Neural cell (in vitro differentiated cells): ENCODE data around the gene SPATA2. TPM values are rescaled to one million over a fixed set of nuclear protein-coding genes. Genes with fewer than 3 reads are reported as not detected.

Experiments
- H2AFZ ChIP-seq: fragments of 200-600, 300-800 bp; sonication (generic), shearing (Covaris generic); 2 replicates; pipeline ENCODE4 v1.6.0; 2014; ENCODE audit warnings: low read depth, mild to moderate bottlenecking, antibody characterized with exemption, low read length, moderate library complexity
- H3F3A ChIP-seq: fragments of 200-600 bp; shearing (Covaris generic); 2 replicates; pipeline ENCODE4 v1.6.1; 2016; ENCODE audit warnings: mild to moderate bottlenecking, moderate library complexity, mixed read lengths, antibody characterized with exemption, low read length; ENCODE audit not compliant: insufficient read depth, poor library complexity, severe bottlenecking
- H3K27ac ChIP-seq: fragments of 200-600, 300-800 bp; sonication (generic), shearing (Covaris generic); 2 replicates; pipeline ENCODE4 v1.5.1; 2014; ENCODE audit warnings: mild to moderate bottlenecking, low read length, moderate library complexity
- H3K27me3 ChIP-seq: fragments of 300-800, 200-600 bp; sonication (generic), shearing (Covaris generic); 2 replicates; pipeline ENCODE4 v1.6.0; 2014; ENCODE audit warnings: mild to moderate bottlenecking, low read depth, low read length, moderate library complexity; ENCODE audit not compliant: insufficient read depth
- H3K36me3 ChIP-seq: fragments of 300-800, 200-600 bp; sonication (generic), shearing (Covaris generic); 2 replicates; pipeline ENCODE4 v1.5.1; 2014; ENCODE audit warnings: mild to moderate bottlenecking, antibody characterized with exemption, low read length, moderate library complexity; ENCODE audit not compliant: insufficient read depth
- H3K4me2 ChIP-seq: fragments of 300-800, 200-600 bp; sonication (generic), shearing (Covaris generic); 2 replicates; pipeline ENCODE4 v1.6.0; 2014; ENCODE audit warnings: mild to moderate bottlenecking, low read length
- H3K4me3 ChIP-seq: fragments of 300-800, 200-600 bp; sonication (generic), shearing (Covaris generic); 2 replicates; pipeline ENCODE4 v1.5.1; 2014; ENCODE audit warnings: mild to moderate bottlenecking, low read length, moderate library complexity
- H3K79me2 ChIP-seq: fragments of 200-600 bp; shearing (Covaris generic); replicated peaks from 2 replicates; pipeline ENCODE4 v1.6.0; 2014; ENCODE audit warnings: mild to moderate bottlenecking, low read length, moderate library complexity; ENCODE audit not compliant: insufficient read depth
- H3K9ac ChIP-seq: fragments of 300-800, 200-600 bp; sonication (generic), shearing (Covaris generic); 2 replicates; pipeline ENCODE4 v1.6.1; 2016; ENCODE audit warnings: mild to moderate bottlenecking, low read length, mixed read lengths
- H3K9me2 ChIP-seq: fragments of 200-600 bp; shearing (Covaris generic); 2 replicates; pipeline ENCODE4 v1.6.1; 2016; ENCODE audit warnings: mild to moderate bottlenecking, low read length, mixed read lengths; ENCODE audit not compliant: insufficient read depth
- H3K9me3 ChIP-seq: fragments of 200-600, 300-800 bp; sonication (generic), shearing (Covaris generic); 2 replicates; pipeline ENCODE4 v1.6.1; 2016; ENCODE audit warnings: mild to moderate bottlenecking, mixed run types, low read length, moderate library complexity, mixed read lengths
- H4K20me1 ChIP-seq: fragments of 200-600 bp; shearing (Covaris generic); 2 replicates; pipeline ENCODE4 v1.6.1; 2016; ENCODE audit warnings: mild to moderate bottlenecking, mixed run types; ENCODE audit not compliant: insufficient read depth
- EP300 ChIP-seq: fragments of 450-650 bp; conservative IDR thresholded peaks from 2 replicates; pipeline ENCODE4 v1.6.1; 2014; ENCODE audit warnings: antibody characterized with exemption, mild to moderate bottlenecking, moderate library complexity; ENCODE audit not compliant: poor library complexity, severe bottlenecking
- EZH2 ChIP-seq: fragments of 200-600, 300-800 bp; shearing (Covaris generic), sonication (generic); IDR thresholded peaks from 2 replicates; pipeline ENCODE4 v1.6.1; 2014; ENCODE audit warnings: antibody characterized with exemption, low read length, borderline replicate concordance, mild to moderate bottlenecking; ENCODE audit not compliant: insufficient read depth, poor library complexity, severe bottlenecking
- MXI1 ChIP-seq: fragments of 450-650 bp; conservative IDR thresholded peaks from 2 replicates; pipeline ENCODE4 v1.6.1; 2014; ENCODE audit warnings: antibody characterized with exemption, mild to moderate bottlenecking; ENCODE audit not compliant: poor library complexity, severe bottlenecking
- POLR2AphosphoS5 ChIP-seq: IDR thresholded peaks from 2 replicates; pipeline ENCODE4 v1.6.1; 2012
- RAD21 ChIP-seq: fragments of 450-650 bp; conservative IDR thresholded peaks from 2 replicates; pipeline ENCODE4 v1.6.1; 2014; ENCODE audit warnings: antibody characterized with exemption, mild to moderate bottlenecking, moderate library complexity
- SMC3 ChIP-seq: fragments of 450-650 bp; conservative IDR thresholded peaks from 2 replicates; pipeline ENCODE4 v1.6.1; 2014; ENCODE audit warnings: antibody characterized with exemption, mild to moderate bottlenecking, moderate library complexity; ENCODE audit not compliant: poor library complexity
- TAF1 ChIP-seq: IDR thresholded peaks from 2 replicates; pipeline ENCODE4 v1.6.1; 2012; ENCODE audit warnings: low read depth
- polyA plus RNA-seq: library from polyadenylated mRNA; depleted of rRNA; stranded (reverse); fragments of >200 nt; gene quantifications from 2 replicates; pipeline ENCODE4 v1.2.3, GENCODE V29; 2014
- TF ChIP-seq, protein P1 (sequence below): fragments of 450-650 bp; IDR thresholded peaks from 2 replicates; pipeline ENCODE4 v1.5.1; 2014; ENCODE audit warnings: antibody characterized with exemption, mild to moderate bottlenecking, moderate library complexity; ENCODE audit not compliant: poor library complexity, severe bottlenecking
- TF ChIP-seq, protein P2 (sequence below): IDR thresholded peaks from 2 replicates; pipeline ENCODE4 v1.6.1; 2012; ENCODE audit warnings: borderline replicate concordance

Gene SPATA2
- polyA plus RNA-seq, 1 donor from 2014 or later = 1.7 TPM

DNA sequence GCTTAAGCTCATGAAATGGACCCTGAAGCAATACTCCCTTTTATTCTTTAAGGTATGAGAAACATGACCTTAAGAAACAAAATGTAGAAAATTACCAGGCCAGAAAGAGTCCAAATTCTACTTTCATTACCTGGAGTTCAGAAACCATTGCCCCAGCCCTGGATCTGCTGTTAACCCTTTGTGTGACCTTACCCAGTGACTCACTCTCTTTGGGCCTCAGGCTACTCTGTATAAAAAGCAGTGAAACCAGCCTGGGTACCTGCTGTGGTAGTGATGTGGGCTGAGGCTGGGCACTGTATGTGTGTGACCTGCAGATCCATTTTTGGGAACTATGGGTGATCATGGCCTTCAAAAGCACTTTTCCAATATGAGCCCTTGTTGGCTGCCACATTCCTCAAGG lies 55.5 kb downstream of the SPATA2 start:
- H3K27ac ChIP-seq = no peak overlapping the region
- H3K36me3 ChIP-seq = peaks cover 5% of the 10 kb centered on the region
- TF ChIP-seq EP300 (no peak), MXI1 (no peak), POLR2AphosphoS5 (no peak), EZH2 (no peak), TAF1 (no peak)
- no peaks in the 10 kb centered on the region for H4K20me1 ChIP-seq
- no peak overlapping the region for H3K9ac ChIP-seq
- no peak overlapping the region for H2AFZ ChIP-seq
- no peaks in the 10 kb centered on the region for H3F3A ChIP-seq
- H3K4me3 ChIP-seq = no peak overlapping the region
- no peaks in the 10 kb centered on the region for H3K9me3 ChIP-seq
- no peaks in the 10 kb centered on the region for H3K27me3 ChIP-seq
- no peaks in the 10 kb centered on the region for H3K9me2 ChIP-seq
- no peaks in the 10 kb centered on the region for H3K79me2 ChIP-seq
- no peak overlapping the region for H3K4me2 ChIP-seq

DNA sequence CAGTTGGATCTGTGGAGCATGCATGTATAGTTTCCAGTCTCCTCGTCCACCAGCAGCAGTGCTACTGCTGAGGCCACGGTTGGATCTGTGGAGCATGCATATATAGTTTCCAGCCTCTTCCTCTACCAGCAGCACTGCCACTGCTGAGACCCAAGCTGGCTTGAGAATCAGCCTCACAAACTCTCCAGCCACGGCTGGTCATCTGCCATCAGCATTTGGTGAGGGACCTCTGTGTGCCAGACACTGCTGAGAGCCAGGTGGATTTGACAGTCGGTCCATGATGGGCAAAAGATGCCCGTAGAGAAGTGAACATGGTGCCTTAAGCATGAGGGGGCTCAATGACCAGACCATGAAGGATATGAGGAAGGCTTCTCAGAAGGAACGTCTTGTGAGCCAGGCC lies 56.3 kb downstream of the SPATA2 start:
- H3K27ac ChIP-seq = no peak overlapping the region
- no peak overlapping the region for H3K4me2 ChIP-seq
- no peak overlapping the region for H3K4me3 ChIP-seq
- TF ChIP-seq, protein P1, sequence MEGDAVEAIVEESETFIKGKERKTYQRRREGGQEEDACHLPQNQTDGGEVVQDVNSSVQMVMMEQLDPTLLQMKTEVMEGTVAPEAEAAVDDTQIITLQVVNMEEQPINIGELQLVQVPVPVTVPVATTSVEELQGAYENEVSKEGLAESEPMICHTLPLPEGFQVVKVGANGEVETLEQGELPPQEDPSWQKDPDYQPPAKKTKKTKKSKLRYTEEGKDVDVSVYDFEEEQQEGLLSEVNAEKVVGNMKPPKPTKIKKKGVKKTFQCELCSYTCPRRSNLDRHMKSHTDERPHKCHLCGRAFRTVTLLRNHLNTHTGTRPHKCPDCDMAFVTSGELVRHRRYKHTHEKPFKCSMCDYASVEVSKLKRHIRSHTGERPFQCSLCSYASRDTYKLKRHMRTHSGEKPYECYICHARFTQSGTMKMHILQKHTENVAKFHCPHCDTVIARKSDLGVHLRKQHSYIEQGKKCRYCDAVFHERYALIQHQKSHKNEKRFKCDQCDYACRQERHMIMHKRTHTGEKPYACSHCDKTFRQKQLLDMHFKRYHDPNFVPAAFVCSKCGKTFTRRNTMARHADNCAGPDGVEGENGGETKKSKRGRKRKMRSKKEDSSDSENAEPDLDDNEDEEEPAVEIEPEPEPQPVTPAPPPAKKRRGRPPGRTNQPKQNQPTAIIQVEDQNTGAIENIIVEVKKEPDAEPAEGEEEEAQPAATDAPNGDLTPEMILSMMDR = no peak
- TF ChIP-seq EZH2 = no peak
- TF ChIP-seq MXI1 = no peak
- TF ChIP-seq EP300 = no peak
- TF ChIP-seq RAD21 = no peak
- no peak for TF ChIP-seq SMC3
- TF ChIP-seq, protein P2, sequence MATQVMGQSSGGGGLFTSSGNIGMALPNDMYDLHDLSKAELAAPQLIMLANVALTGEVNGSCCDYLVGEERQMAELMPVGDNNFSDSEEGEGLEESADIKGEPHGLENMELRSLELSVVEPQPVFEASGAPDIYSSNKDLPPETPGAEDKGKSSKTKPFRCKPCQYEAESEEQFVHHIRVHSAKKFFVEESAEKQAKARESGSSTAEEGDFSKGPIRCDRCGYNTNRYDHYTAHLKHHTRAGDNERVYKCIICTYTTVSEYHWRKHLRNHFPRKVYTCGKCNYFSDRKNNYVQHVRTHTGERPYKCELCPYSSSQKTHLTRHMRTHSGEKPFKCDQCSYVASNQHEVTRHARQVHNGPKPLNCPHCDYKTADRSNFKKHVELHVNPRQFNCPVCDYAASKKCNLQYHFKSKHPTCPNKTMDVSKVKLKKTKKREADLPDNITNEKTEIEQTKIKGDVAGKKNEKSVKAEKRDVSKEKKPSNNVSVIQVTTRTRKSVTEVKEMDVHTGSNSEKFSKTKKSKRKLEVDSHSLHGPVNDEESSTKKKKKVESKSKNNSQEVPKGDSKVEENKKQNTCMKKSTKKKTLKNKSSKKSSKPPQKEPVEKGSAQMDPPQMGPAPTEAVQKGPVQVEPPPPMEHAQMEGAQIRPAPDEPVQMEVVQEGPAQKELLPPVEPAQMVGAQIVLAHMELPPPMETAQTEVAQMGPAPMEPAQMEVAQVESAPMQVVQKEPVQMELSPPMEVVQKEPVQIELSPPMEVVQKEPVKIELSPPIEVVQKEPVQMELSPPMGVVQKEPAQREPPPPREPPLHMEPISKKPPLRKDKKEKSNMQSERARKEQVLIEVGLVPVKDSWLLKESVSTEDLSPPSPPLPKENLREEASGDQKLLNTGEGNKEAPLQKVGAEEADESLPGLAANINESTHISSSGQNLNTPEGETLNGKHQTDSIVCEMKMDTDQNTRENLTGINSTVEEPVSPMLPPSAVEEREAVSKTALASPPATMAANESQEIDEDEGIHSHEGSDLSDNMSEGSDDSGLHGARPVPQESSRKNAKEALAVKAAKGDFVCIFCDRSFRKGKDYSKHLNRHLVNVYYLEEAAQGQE = no peak
- TF ChIP-seq TAF1 = no peak
- TF ChIP-seq POLR2AphosphoS5 = no peak
- H3F3A ChIP-seq = no peaks in the 10 kb centered on the region
- no peaks in the 10 kb centered on the region for H3K9me3 ChIP-seq
- no peak overlapping the region for H2AFZ ChIP-seq
- H3K79me2 ChIP-seq = no peaks in the 10 kb centered on the region
- no peak overlapping the region for H3K9ac ChIP-seq
- peaks cover 5% of the 10 kb centered on the region for H3K36me3 ChIP-seq
- H3K9me2 ChIP-seq = no peaks in the 10 kb centered on the region
- H4K20me1 ChIP-seq = no peaks in the 10 kb centered on the region
- H3K27me3 ChIP-seq = no peaks in the 10 kb centered on the region
